Prostate gland (tissue), 2 donors: ENCODE measurements around the gene POLR2F. TPM values are rescaled to one million over a fixed set of nuclear protein-coding genes. Genes with fewer than 3 reads are reported as not detected.

ENCODE experiments used
- DNase-seq: peaks from one replicate; pipeline ENCODE4 v3.0.0-alpha.2; 2019; ENCODE audit warnings: low spot score
- H3K27ac ChIP-seq, 2 donors: fragments of 200-600 bp; sonication (generic); 2 replicates each; pipeline ENCODE4 v1.5.1; 2017 to 2019
- H3K27me3 ChIP-seq: fragments of 200-600 bp; sonication (generic); replicated peaks from 2 replicates; pipeline ENCODE4 v1.5.1; 2019; ENCODE audit not compliant: insufficient read depth
- H3K36me3 ChIP-seq, 2 donors: fragments of 200-600 bp; sonication (generic); 1 replicate in 1 of 2; 2 replicates in 1 of 2; pipeline versions ENCODE4 v1.5.1 to v1.8.1; 2017 to 2019
- H3K4me1 ChIP-seq: fragments of 200-600 bp; sonication (generic); replicated peaks from 2 replicates; pipeline ENCODE4 v1.5.1; 2019
- H3K4me3 ChIP-seq, 2 donors: fragments of 200-600 bp; sonication (generic); 2 replicates each; pipeline ENCODE4 v1.5.1; 2017 to 2019
- H3K9me3 ChIP-seq: fragments of 200-600 bp; sonication (generic); 2 replicates; pipeline ENCODE4 v1.5.1; 2017
- POLR2A ChIP-seq: fragments of 450-650 bp; IDR thresholded peaks from one replicate; pipeline ENCODE4 v1.6.1; 2016; ENCODE audit warnings: antibody characterized with exemption, mild to moderate bottlenecking
- POLR2AphosphoS5 ChIP-seq: sonication (generic); formaldehyde crosslinking; IDR thresholded peaks from one replicate; pipeline ENCODE4 v1.6.1; 2017; ENCODE audit warnings: antibody characterized with exemption
- WGBS: methylation state at CpG from one replicate; pipeline ENCODE4 v1.1.5; 2018; 5-methylcytosine and 5-hydroxymethylcytosine counted together
- intact Hi-C: fragments of 100-400 bp; cut with DNase I; formaldehyde crosslinking; loops from one replicate; pipeline ENCODE4 v1.14.2; 2022
- total RNA-seq, 2 donors: library from RNA; depleted of rRNA; stranded (reverse); fragments of >200 nt; gene quantifications; one replicate each; pipeline ENCODE4 v1.1.0, GENCODE V29; 2016
- TF ChIP-seq, protein P1 (sequence below), 4 experiments: fragments of 200-600 bp in 2 of 4; fragments of 450-650 bp in 2 of 4; sonication (generic) in 2 of 4; IDR thresholded peaks; 1 replicate in 3 of 4; 2 replicates in 1 of 4; pipeline ENCODE4 v1.5.1; 2016 to 2019; ENCODE audit warnings: antibody characterized with exemption in 4 of 4, mild to moderate bottlenecking in 2 of 4, moderate library complexity in 2 of 4

The POLR2F gene
- total RNA-seq, 2 donors from 2014 or later, result 63.1 to 157 TPM

DNA sequence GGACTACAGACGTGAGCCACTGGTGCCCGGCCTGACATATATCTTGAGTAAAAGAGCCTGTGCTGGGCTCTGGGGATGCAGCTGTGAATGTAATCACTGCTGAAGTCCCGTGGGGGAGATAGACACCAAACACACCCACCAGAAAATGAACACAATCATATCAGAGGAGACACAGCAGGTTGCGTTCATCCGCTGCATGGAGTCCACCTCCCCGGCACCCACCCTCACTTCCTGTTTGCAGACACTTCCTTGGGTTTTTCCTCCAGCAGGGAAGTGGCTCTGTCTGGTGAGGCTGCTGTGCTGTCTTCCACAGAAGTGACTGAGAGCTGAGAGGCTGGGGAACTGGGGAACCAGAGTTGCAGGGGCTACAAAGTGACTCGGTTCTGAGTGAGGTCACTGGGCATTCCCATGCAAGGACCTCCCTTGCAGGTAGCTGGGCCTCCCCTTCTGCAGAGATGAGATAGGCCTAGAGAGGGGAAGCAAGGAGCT is 40.2 kb upstream of the POLR2F start:
- H3K9me3 ChIP-seq, result no peaks in the 10 kb centered on the region
- TF ChIP-seq POLR2A (no peak), POLR2AphosphoS5 (no peak)
- TF ChIP-seq, protein P1, sequence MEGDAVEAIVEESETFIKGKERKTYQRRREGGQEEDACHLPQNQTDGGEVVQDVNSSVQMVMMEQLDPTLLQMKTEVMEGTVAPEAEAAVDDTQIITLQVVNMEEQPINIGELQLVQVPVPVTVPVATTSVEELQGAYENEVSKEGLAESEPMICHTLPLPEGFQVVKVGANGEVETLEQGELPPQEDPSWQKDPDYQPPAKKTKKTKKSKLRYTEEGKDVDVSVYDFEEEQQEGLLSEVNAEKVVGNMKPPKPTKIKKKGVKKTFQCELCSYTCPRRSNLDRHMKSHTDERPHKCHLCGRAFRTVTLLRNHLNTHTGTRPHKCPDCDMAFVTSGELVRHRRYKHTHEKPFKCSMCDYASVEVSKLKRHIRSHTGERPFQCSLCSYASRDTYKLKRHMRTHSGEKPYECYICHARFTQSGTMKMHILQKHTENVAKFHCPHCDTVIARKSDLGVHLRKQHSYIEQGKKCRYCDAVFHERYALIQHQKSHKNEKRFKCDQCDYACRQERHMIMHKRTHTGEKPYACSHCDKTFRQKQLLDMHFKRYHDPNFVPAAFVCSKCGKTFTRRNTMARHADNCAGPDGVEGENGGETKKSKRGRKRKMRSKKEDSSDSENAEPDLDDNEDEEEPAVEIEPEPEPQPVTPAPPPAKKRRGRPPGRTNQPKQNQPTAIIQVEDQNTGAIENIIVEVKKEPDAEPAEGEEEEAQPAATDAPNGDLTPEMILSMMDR (IDR thresholded peaks at IDR 0.05), result no peak
- intact Hi-C loops, result no loop called here
- WGBS, result 75% methylated on average over 7 of the region's 7 CpGs
- peaks cover 0 to 9% of the 10 kb centered on the region in 2 donors for H3K36me3 ChIP-seq
- H3K4me1 ChIP-seq, result peaks cover 4% of the 10 kb centered on the region
- H3K27me3 ChIP-seq, result no peaks in the 10 kb centered on the region
- no peak overlapping the region for H3K27ac ChIP-seq
- no peak for DNase-seq
- no peak overlapping the region for H3K4me3 ChIP-seq

DNA sequence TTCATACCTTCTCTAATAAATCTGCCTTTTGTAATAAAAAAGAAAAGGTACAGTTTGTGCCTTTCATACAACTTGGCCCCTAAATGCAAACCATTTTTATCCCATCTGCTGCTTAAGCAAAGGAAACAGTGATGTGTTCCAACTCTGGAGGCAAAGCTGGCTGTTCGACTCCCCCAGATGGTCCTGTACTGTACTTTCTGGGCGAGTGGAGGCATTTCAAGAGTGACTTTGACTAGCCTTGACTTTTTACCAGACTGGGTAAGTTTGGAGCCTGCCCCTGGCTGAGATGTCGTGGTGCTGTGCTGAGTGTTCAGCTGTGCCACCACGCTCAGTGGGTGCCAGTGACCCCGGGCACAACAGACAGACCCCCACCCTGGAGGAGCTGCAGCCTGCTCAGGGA is 37.2 kb upstream of the POLR2F start:
- H3K4me1 ChIP-seq, result peaks cover 4% of the 10 kb centered on the region
- H3K4me3 ChIP-seq, result no peak overlapping the region
- H3K36me3 ChIP-seq, result peaks cover 0 to 20% of the 10 kb centered on the region in 2 donors
- H3K27ac ChIP-seq, result peak overlapping the region; percentile 13 to 46
- TF ChIP-seq POLR2AphosphoS5 (no peak), POLR2A (no peak)
- TF ChIP-seq, protein P1 (IDR thresholded peaks at IDR 0.05), result no peak
- no peaks in the 10 kb centered on the region for H3K27me3 ChIP-seq
- DNase-seq, result no peak
- 72% methylated on average over 5 of the region's 5 CpGs for WGBS
- intact Hi-C loops, result no loop called here
- H3K9me3 ChIP-seq, result no peaks in the 10 kb centered on the region

DNA sequence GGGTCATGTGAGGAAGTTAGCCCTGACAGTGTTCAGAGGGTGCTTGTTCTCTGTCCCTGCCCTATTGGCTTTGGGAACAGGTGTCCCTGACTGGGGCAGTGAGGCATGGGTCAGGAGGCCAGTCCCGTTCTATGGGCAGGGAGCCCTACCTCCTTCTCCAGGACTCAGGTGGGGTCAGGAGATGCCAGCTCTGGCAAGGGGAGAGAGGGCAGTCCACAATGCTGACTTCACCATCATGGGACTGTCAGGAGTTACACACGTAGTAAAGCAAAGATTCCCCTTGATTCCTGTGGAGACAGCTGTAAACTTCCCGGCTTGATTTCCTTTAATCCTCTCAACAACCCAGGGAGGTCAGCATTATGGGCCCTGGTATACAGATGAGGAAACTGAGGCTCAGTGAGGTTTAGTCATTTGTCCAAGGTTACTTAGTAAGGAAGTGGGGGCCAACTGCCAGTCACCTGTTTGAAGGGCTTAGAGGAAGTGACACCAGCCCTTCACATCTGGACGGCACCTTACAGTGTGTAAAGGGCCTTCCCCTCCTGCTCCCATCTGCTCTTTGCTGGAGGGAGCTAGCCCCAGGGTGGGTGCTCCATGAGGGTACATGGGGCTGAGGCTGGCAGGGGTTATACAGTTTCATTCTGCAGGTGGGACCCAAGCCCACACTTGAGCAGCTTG is 35.5 kb upstream of the POLR2F start:
- no peak for TF ChIP-seq POLR2AphosphoS5
- TF ChIP-seq, protein P1 (IDR thresholded peaks at IDR 0.05), result no peak
- TF ChIP-seq POLR2A, result no peak
- Histone ChIP-seq H3K4me1 (no peaks in the 10 kb centered on the region), H3K36me3 (peaks cover 0 to 18% of the 10 kb centered on the region in 2 donors), H3K27me3 (no peaks in the 10 kb centered on the region), H3K9me3 (no peaks in the 10 kb centered on the region), H3K27ac (peak overlapping the region in 1 of 2 donors; percentile 46), H3K4me3 (no peak overlapping the region)
- DNase-seq, result no peak
- intact Hi-C loops, result no loop called here
- 75% methylated on average over 4 of the region's 4 CpGs for WGBS

DNA sequence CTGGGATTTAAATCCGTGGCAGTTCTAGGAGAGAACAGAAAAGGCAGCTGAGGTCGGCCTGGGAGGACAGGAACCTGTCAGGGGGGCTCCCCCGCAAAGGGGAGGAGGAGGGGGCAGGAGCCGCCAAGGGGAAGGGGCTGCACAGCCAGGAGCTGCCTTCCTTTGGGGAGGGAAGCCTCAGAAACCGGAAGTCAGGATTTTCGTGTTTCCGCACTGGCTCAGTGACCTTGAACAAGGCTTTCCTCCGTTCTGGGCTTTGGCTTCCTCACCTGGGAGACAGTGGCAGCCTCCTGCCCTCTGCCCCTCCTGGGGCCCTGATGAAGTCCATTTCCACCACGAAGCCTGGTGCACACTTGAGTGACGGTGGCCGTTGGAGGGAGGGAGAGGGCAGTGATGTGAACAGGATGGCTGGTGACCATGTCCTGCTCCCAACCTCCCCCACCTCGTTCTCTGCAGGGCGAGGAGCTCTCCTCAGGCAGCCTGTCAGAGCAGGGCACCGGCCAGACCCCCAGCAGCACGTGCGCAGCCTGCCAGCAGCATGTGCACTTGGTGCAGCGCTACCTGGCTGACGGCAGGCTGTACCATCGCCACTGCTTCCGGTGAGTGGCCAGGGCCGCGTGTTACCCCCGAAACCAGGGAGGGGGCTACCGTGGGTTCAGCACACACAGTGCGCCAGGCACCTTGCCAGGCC is 34.8 kb upstream of the POLR2F start:
- H3K4me1 ChIP-seq, result no peaks in the 10 kb centered on the region
- H3K4me3 ChIP-seq, result no peak overlapping the region
- H3K27me3 ChIP-seq, result no peaks in the 10 kb centered on the region
- H3K9me3 ChIP-seq, result no peaks in the 10 kb centered on the region
- intact Hi-C loops, result no loop called here
- TF ChIP-seq POLR2AphosphoS5, result no peak
- TF ChIP-seq POLR2A, result no peak
- TF ChIP-seq, protein P1 (IDR thresholded peaks at IDR 0.05), result no peak
- 82% methylated on average over 24 of the region's 25 CpGs for WGBS
- H3K27ac ChIP-seq, result no peak overlapping the region
- H3K36me3 ChIP-seq, result peaks cover 0 to 13% of the 10 kb centered on the region in 2 donors
- DNase-seq, result no peak
